ENCODE results near the gene TRAPPC2L.

Gene TRAPPC2L

GRCh38 chr16:88839745-88840599, 17.0 kb upstream of the TRAPPC2L start:
- no peak for DNase-seq

GRCh38 chr16:88840600-88841215, 16.2 kb upstream of the TRAPPC2L start:
- no peak for DNase-seq

GRCh38 chr16:88841521-88842307, 15.2 kb upstream of the TRAPPC2L start:
- no peak for DNase-seq

GRCh38 chr16:88842308-88842756, 14.6 kb upstream of the TRAPPC2L start:
- no peak for DNase-seq

GRCh38 chr16:88842806-88843205, 14.1 kb upstream of the TRAPPC2L start:
- DNase-seq = no peak

- DNase-seq = no peak
These were observed 13.7 kb upstream of the TRAPPC2L start for GRCh38 chr16:88843256-88843655.

- DNase-seq = no peak
These were observed 12.4 kb upstream of the TRAPPC2L start for GRCh38 chr16:88844419-88845036.

- no peak for DNase-seq
These were observed 10.8 kb upstream of the TRAPPC2L start for GRCh38 chr16:88846088-88846487.

- no peak for DNase-seq
These were observed 9.3 kb upstream of the TRAPPC2L start for GRCh38 chr16:88847654-88848053.

- no peak for DNase-seq
These were observed 8.4 kb upstream of the TRAPPC2L start for GRCh38 chr16:88848557-88848956.

- no peak for DNase-seq
These were observed 6.3 kb upstream of the TRAPPC2L start for GRCh38 chr16:88850531-88851199.

GRCh38 chr16:88851616-88852015, 5.3 kb upstream of the TRAPPC2L start:
- no peak for DNase-seq

- no peak for DNase-seq
These were observed 3.5 kb upstream of the TRAPPC2L start for GRCh38 chr16:88853325-88853941.

GRCh38 chr16:88854306-88855111, 2.4 kb upstream of the TRAPPC2L start:
- no peak for DNase-seq

- DNase-seq = no peak
These were observed 1.8 kb upstream of the TRAPPC2L start for GRCh38 chr16:88855176-88855575.

- DNase-seq = no peak
These were observed 1.2 kb upstream of the TRAPPC2L start for GRCh38 chr16:88855736-88856121.

- DNase-seq = no peak
These were observed 652 bp upstream of the TRAPPC2L start for GRCh38 chr16:88856122-88856827.

- no peak for DNase-seq
These were observed 907 bp downstream of the TRAPPC2L start for GRCh38 chr16:88857728-88858339.

- DNase-seq = no peak
These were observed 2.6 kb downstream of the TRAPPC2L start for GRCh38 chr16:88859381-88860091.
